ENCODE measurements around the gene HIF1A. TPM values are rescaled to one million over a fixed set of nuclear protein-coding genes. Genes with fewer than 3 reads are reported as not detected.

HIF1A gene
- total RNA-seq, 1 experiment from 2014 or later, result 319 TPM

DNA sequence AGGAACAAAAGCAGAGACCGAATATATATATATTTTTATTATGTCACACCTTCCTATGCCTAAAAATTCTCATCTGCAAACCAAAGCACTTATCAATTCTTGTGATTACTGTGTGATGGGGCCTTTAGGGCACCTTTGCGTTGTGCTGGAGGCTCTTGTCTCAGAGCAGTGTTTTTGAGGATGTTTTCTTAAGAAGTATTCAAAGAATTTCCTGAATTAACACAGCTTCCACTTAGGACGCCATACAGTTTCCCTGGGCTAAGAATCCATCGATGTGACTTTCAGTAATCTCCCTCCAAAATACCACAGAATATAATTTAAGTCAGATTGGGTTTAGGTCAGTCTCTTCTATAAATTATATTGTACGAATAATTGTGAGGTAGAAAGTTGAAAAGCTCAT, 22.0 kb upstream of the HIF1A start:
- H3K4me1 ChIP-seq (ENCODE audit: insufficient read depth, low read length), result peaks cover 10% of the 10 kb centered on the region
- ATAC-seq, result no peak
- ChIA-PET POLR2A (ENCODE audit: unreplicated experiment) (no interaction called here), CTCF (interaction anchor here (1.5 kb wide), 1 partner anchor 25 kb away, joined by 3 read pairs; no protein-coding TSS in a partner anchor)
- no peak overlapping the region for H2AFZ ChIP-seq (ENCODE audit: low read length)
- H3F3A ChIP-seq (ENCODE audit: low read length, unreplicated experiment), result no peaks in the 10 kb centered on the region
- no peaks in the 10 kb centered on the region for H3K9me3 ChIP-seq (ENCODE audit: low read length)
- no peak for DNase-seq
- H4K20me1 ChIP-seq (ENCODE audit: low read length), result no peaks in the 10 kb centered on the region
- H3K9ac ChIP-seq (ENCODE audit: low read length), result no peak overlapping the region
- BruUV-seq (replicated peaks), result no TSS peak
- H3K36me3 ChIP-seq (ENCODE audit: low read depth, low read length), result no peaks in the 10 kb centered on the region
- H3K4me2 ChIP-seq (ENCODE audit: low read length), result no peak overlapping the region
- no peaks in the 10 kb centered on the region for H3K79me2 ChIP-seq (ENCODE audit: low read length)
- H3K27me3 ChIP-seq (ENCODE audit: low read length), result no peaks in the 10 kb centered on the region
- H3K27ac ChIP-seq (ENCODE audit: low read length), result no peak overlapping the region
- no peaks in the 10 kb centered on the region for H3K9me2 ChIP-seq (replicated peaks; ENCODE audit: low read length)
- no peak overlapping the region for H3K4me3 ChIP-seq (ENCODE audit: low read length)
- no peak for TF ChIP-seq EZH2 (IDR thresholded peaks at IDR 0.05; ENCODE audit: low read length, unreplicated experiment)
- TF ChIP-seq, protein P1, sequence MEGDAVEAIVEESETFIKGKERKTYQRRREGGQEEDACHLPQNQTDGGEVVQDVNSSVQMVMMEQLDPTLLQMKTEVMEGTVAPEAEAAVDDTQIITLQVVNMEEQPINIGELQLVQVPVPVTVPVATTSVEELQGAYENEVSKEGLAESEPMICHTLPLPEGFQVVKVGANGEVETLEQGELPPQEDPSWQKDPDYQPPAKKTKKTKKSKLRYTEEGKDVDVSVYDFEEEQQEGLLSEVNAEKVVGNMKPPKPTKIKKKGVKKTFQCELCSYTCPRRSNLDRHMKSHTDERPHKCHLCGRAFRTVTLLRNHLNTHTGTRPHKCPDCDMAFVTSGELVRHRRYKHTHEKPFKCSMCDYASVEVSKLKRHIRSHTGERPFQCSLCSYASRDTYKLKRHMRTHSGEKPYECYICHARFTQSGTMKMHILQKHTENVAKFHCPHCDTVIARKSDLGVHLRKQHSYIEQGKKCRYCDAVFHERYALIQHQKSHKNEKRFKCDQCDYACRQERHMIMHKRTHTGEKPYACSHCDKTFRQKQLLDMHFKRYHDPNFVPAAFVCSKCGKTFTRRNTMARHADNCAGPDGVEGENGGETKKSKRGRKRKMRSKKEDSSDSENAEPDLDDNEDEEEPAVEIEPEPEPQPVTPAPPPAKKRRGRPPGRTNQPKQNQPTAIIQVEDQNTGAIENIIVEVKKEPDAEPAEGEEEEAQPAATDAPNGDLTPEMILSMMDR (conservative IDR thresholded peaks at IDR 0.05; ENCODE audit: low read depth, low read length), result no peak
- intact Hi-C loops (cut with micrococcal nuclease), result no loop called here

DNA sequence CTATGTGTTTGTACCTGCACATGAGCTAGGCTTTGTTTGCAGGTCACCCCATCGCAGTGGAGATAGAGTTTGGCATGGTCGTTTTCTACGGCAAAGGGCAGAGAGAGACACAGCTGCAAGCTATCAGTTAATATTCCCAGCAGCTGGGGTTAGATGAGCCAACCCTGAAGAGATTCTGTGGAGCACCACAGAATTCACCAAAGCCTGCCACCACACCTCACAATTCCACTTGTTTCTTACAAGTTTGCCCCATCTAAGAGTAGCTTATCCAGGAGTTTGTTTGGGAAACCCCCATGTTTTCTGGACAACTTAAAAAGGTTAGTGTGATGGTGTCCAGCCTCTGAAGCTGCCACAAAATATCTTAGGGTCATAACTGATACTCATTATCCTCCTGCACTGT, 20.0 kb upstream of the HIF1A start:
- ATAC-seq, result no peak
- CTCF ChIA-PET, result no interaction called here

DNA sequence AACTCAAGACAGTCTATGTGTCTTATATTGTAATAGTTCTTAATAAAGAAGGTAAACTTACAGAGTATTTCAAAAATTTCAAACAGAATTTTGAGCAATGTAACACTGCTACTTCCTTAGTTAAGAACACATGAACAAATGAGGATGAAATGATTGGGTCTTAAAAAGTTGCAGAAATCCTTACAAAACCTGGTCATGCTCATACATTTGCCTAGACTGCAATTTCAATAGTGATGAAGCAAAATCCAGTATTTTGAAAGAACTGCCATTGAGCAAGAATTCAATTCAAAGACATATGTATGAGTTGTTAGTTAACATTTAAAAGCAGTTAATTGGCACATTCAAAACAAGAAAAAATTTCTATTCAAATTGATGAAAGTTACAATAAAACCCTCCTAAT, 17.8 kb upstream of the HIF1A start:
- DNase-seq (no peak), ATAC-seq (no peak)
- Histone ChIP-seq H3K4me1 (ENCODE audit: insufficient read depth, low read length) (no peaks in the 10 kb centered on the region), H3K27ac (ENCODE audit: low read length) (no peak overlapping the region), H3K36me3 (ENCODE audit: low read depth, low read length) (no peaks in the 10 kb centered on the region), H4K20me1 (ENCODE audit: low read length) (no peaks in the 10 kb centered on the region), H3K27me3 (ENCODE audit: low read length) (no peaks in the 10 kb centered on the region), H3F3A (ENCODE audit: low read length, unreplicated experiment) (no peaks in the 10 kb centered on the region), H3K9me3 (ENCODE audit: low read length) (no peaks in the 10 kb centered on the region), H3K9ac (ENCODE audit: low read length) (no peak overlapping the region), H3K4me2 (ENCODE audit: low read length) (no peak overlapping the region), H3K4me3 (ENCODE audit: low read length) (no peak overlapping the region), H3K79me2 (ENCODE audit: low read length) (no peaks in the 10 kb centered on the region), H3K9me2 (replicated peaks; ENCODE audit: low read length) (no peaks in the 10 kb centered on the region), H2AFZ (ENCODE audit: low read length) (no peak overlapping the region)
- no TSS peak for BruUV-seq (replicated peaks)
- TF ChIP-seq EZH2phosphoT487 (IDR thresholded peaks at IDR 0.05; ENCODE audit: borderline replicate concordance, low read length) (no peak), EZH2 (IDR thresholded peaks at IDR 0.05; ENCODE audit: low read length, unreplicated experiment) (no peak)
- TF ChIP-seq, protein P1 (conservative IDR thresholded peaks at IDR 0.05; ENCODE audit: low read depth, low read length), result no peak
- intact Hi-C loops (cut with micrococcal nuclease), result no loop called here
- ChIA-PET POLR2A (ENCODE audit: unreplicated experiment) (no interaction called here), CTCF (no interaction called here)

More for the DNA sequence above, 20.0 kb upstream of the HIF1A start:
- H4K20me1 ChIP-seq (ENCODE audit: low read length), result no peaks in the 10 kb centered on the region
- DNase-seq, result no peak
- H3K4me2 ChIP-seq (ENCODE audit: low read length), result no peak overlapping the region
- H3K9ac ChIP-seq (ENCODE audit: low read length), result no peak overlapping the region
- no peaks in the 10 kb centered on the region for H3K79me2 ChIP-seq (ENCODE audit: low read length)
- intact Hi-C loops (cut with micrococcal nuclease), result no loop called here
- POLR2A ChIA-PET (ENCODE audit: unreplicated experiment), result interaction anchor here (0.9 kb wide), 1 partner anchor 112 kb away, joined by 7 read pairs; no protein-coding TSS in a partner anchor
- no peaks in the 10 kb centered on the region for H3K27me3 ChIP-seq (ENCODE audit: low read length)
- no peaks in the 10 kb centered on the region for H3F3A ChIP-seq (ENCODE audit: low read length, unreplicated experiment)
- no TSS peak for BruUV-seq (replicated peaks)
- H2AFZ ChIP-seq (ENCODE audit: low read length), result no peak overlapping the region
- TF ChIP-seq EZH2 (IDR thresholded peaks at IDR 0.05; ENCODE audit: low read length, unreplicated experiment), result no peak
- TF ChIP-seq, protein P1 (conservative IDR thresholded peaks at IDR 0.05; ENCODE audit: low read depth, low read length), result no peak
- no peak for TF ChIP-seq EZH2phosphoT487 (IDR thresholded peaks at IDR 0.05; ENCODE audit: borderline replicate concordance, low read length)
- no peaks in the 10 kb centered on the region for H3K9me2 ChIP-seq (replicated peaks; ENCODE audit: low read length)
- no peaks in the 10 kb centered on the region for H3K9me3 ChIP-seq (ENCODE audit: low read length)
- no peaks in the 10 kb centered on the region for H3K4me1 ChIP-seq (ENCODE audit: insufficient read depth, low read length)
- no peak overlapping the region for H3K27ac ChIP-seq (ENCODE audit: low read length)
- no peaks in the 10 kb centered on the region for H3K36me3 ChIP-seq (ENCODE audit: low read depth, low read length)
- no peak overlapping the region for H3K4me3 ChIP-seq (ENCODE audit: low read length)

All from PC-3 (cell line).